ENCODE measurements around the gene RNF151.

The RNF151 gene

DNA sequence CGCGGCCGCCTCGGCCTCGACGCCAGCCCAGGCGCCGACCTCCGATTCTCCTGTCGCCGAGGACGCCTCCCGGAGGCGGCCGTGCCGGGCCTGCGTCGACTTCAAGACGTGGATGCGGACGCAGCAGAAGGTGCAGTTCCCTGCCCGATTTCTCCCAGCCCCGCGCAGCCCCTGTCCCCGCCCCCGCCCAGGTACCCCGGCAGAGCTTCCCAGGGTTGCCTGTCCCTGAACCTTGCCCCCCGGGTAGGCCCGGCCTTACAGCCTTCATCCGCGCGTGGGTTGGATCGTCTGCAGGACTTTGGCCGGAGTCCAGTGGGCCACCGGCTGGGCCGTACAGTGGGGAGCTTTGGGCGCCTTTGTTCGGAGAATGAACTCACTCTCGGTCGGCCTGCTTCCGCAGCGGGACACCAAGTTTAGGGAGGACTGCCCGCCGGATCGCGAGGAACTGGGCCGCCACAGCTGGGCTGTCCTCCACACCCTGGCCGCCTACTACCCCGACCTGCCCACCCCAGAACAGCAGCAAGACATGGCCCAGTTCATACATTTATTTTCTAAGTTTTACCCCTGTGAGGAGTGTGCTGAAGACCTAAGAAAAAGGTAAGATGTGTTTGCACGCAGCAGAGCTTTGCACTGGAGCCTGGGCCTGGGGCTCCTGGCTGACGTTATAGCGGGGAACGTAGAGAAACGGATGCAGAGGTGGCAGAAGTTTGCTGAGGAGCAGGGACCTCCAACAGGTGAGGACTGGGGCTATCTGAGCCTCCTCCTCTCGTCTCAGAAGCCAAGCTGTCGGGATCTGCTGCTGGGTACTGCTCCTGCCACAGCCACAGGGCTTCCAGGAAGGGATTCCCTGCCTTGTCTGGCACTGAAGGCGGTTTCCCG lies 17.9 kb downstream of the RNF151 start (continued):
- no peak for TF ChIP-seq PATZ1 (CRISPR knock-in tag; IDR thresholded peaks at IDR 0.05; ENCODE audit: borderline replicate concordance)

GRCh38 chr16:1985466-1986150 lies 19.0 kb downstream of the RNF151 start:
- ATAC-seq = no peak
- TF ChIP-seq TCF4 (CRISPR knock-in tag; IDR thresholded peaks at IDR 0.05; ENCODE audit: borderline replicate concordance) (no peak), SNAI2 (CRISPR knock-in tag; IDR thresholded peaks at IDR 0.05) (no peak), TOX (CRISPR knock-in tag; IDR thresholded peaks at IDR 0.05; ENCODE audit: borderline replicate concordance) (no peak), OSR1 (CRISPR knock-in tag; IDR thresholded peaks at IDR 0.05) (no peak), PPARA (CRISPR knock-in tag; IDR thresholded peaks at IDR 0.05; ENCODE audit: borderline replicate concordance) (no peak), CSRNP3 (CRISPR knock-in tag; IDR thresholded peaks at IDR 0.05) (no peak), ZNF8 (CRISPR knock-in tag; IDR thresholded peaks at IDR 0.05) (no peak), ISL1 (CRISPR knock-in tag; IDR thresholded peaks at IDR 0.05) (no peak), ZNF565 (CRISPR knock-in tag; conservative IDR thresholded peaks at IDR 0.05; ENCODE audit: low read depth) (no peak), ZFP3 (CRISPR knock-in tag; IDR thresholded peaks at IDR 0.05) (no peak), ARNTL (CRISPR knock-in tag; IDR thresholded peaks at IDR 0.05; ENCODE audit: borderline replicate concordance, low read depth) (no peak), PATZ1 (CRISPR knock-in tag; IDR thresholded peaks at IDR 0.05; ENCODE audit: borderline replicate concordance) (no peak), CSDC2 (CRISPR knock-in tag; IDR thresholded peaks at IDR 0.05) (no peak), ZC3H10 (CRISPR knock-in tag; IDR thresholded peaks at IDR 0.05) (no peak), BACH2 (CRISPR knock-in tag; IDR thresholded peaks at IDR 0.05; ENCODE audit: borderline replicate concordance) (no peak), ESRRG (CRISPR knock-in tag; IDR thresholded peaks at IDR 0.05) (no peak)
- TF ChIP-seq, protein P1, sequence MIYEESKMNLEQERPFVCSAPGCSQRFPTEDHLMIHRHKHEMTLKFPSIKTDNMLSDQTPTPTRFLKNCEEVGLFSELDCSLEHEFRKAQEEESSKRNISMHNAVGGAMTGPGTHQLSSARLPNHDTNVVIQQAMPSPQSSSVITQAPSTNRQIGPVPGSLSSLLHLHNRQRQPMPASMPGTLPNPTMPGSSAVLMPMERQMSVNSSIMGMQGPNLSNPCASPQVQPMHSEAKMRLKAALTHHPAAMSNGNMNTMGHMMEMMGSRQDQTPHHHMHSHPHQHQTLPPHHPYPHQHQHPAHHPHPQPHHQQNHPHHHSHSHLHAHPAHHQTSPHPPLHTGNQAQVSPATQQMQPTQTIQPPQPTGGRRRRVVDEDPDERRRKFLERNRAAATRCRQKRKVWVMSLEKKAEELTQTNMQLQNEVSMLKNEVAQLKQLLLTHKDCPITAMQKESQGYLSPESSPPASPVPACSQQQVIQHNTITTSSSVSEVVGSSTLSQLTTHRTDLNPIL (CRISPR knock-in tag; IDR thresholded peaks at IDR 0.05; ENCODE audit: low read depth) = no peak
- TF ChIP-seq, protein P2, sequence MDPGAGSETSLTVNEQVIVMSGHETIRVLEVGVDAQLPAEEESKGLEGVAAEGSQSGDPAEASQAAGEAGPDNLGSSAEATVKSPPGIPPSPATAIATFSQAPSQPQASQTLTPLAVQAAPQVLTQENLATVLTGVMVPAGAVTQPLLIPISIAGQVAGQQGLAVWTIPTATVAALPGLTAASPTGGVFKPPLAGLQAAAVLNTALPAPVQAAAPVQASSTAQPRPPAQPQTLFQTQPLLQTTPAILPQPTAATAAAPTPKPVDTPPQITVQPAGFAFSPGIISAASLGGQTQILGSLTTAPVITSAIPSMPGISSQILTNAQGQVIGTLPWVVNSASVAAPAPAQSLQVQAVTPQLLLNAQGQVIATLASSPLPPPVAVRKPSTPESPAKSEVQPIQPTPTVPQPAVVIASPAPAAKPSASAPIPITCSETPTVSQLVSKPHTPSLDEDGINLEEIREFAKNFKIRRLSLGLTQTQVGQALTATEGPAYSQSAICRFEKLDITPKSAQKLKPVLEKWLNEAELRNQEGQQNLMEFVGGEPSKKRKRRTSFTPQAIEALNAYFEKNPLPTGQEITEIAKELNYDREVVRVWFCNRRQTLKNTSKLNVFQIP (CRISPR knock-in tag; IDR thresholded peaks at IDR 0.05; ENCODE audit: borderline replicate concordance, low read depth) = no peak
- TF ChIP-seq, protein P3, sequence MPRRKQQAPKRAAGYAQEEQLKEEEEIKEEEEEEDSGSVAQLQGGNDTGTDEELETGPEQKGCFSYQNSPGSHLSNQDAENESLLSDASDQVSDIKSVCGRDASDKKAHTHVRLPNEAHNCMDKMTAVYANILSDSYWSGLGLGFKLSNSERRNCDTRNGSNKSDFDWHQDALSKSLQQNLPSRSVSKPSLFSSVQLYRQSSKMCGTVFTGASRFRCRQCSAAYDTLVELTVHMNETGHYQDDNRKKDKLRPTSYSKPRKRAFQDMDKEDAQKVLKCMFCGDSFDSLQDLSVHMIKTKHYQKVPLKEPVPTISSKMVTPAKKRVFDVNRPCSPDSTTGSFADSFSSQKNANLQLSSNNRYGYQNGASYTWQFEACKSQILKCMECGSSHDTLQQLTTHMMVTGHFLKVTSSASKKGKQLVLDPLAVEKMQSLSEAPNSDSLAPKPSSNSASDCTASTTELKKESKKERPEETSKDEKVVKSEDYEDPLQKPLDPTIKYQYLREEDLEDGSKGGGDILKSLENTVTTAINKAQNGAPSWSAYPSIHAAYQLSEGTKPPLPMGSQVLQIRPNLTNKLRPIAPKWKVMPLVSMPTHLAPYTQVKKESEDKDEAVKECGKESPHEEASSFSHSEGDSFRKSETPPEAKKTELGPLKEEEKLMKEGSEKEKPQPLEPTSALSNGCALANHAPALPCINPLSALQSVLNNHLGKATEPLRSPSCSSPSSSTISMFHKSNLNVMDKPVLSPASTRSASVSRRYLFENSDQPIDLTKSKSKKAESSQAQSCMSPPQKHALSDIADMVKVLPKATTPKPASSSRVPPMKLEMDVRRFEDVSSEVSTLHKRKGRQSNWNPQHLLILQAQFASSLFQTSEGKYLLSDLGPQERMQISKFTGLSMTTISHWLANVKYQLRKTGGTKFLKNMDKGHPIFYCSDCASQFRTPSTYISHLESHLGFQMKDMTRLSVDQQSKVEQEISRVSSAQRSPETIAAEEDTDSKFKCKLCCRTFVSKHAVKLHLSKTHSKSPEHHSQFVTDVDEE (CRISPR knock-in tag; IDR thresholded peaks at IDR 0.05) = no peak

All from SK-N-SH treated with all-trans-retinoic acid at 6 μM for 48 hours (cell line).